Measurements from ENCODE around the gene LEP. TPM values are rescaled to one million over a fixed set of nuclear protein-coding genes. Genes with fewer than 3 reads are reported as not detected.
"Not testable (repeated sequence)": the region's sequence is repeated elsewhere in the genome, so short reads cannot be mapped to it uniquely, and the experiment has no call there.

Gene LEP
- total RNA-seq, 1 donor from 2014 or later: not detected

- peaks cover 5% of the 10 kb centered on the region for H3K27me3 ChIP-seq (ENCODE audit: low read depth)
- ATAC-seq (no peak), DNase-seq (no peak)
These were observed 9.4 kb upstream of the LEP start for GRCh38 chr7:128231677-128232076.

GRCh38 chr7:128233471-128233870, 7.6 kb upstream of the LEP start:
- Histone ChIP-seq H3K4me3 (no peak overlapping the region), H3K9me3 (no peaks in the 10 kb centered on the region), H3K36me3 (no peaks in the 10 kb centered on the region), H3K4me1 (no peaks in the 10 kb centered on the region), H3K27me3 (ENCODE audit: low read depth) (no peaks in the 10 kb centered on the region), H3K27ac (no peak overlapping the region)
- ATAC-seq (no peak), DNase-seq (no peak)
- no peak for TF ChIP-seq CTCF (IDR thresholded peaks at IDR 0.05)
- intact Hi-C loops (cut with DNase I): no loop called here

More at GRCh38 chr7:128231677-128232076, 9.4 kb upstream of the LEP start:
- H3K9me3 ChIP-seq: no peaks in the 10 kb centered on the region
- no peak for TF ChIP-seq CTCF (IDR thresholded peaks at IDR 0.05)
- no peak overlapping the region for H3K27ac ChIP-seq
- intact Hi-C loops (cut with DNase I): no loop called here
- no peaks in the 10 kb centered on the region for H3K36me3 ChIP-seq
- no peaks in the 10 kb centered on the region for H3K4me1 ChIP-seq
- no peak overlapping the region for H3K4me3 ChIP-seq

DNA sequence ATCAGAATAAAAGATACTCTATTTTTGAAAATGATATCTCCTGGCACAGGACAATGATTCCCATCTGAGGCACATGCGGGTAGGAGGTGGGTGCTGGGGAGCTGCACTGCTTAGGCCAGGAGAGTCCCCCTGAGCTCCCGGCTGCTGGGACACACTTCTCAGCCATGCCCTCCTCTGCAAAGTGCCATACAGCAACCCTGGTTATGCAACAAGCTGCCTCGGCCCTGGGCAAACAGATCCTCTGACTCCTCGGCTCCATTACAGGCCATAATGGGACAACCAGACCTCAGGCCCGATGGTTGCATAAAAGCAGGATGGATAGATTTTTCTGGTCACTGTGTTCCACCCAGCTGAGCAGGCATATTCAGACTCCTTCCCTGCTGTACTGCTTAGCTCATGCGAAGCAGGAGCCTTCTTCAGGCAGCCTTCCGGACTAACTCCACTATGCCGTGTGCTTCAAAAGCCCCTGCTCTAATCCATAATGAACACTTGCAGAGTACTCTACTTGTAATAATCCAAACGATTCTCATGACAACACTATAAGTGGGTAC, 6.5 kb upstream of the LEP start:
- no peak for ATAC-seq

GRCh38 chr7:128235471-128235870, 5.6 kb upstream of the LEP start:
- ATAC-seq (no peak), DNase-seq (no peak)
- Histone ChIP-seq H3K36me3 (no peaks in the 10 kb centered on the region), H3K4me3 (no peak overlapping the region), H3K27ac (no peak overlapping the region), H3K9me3 (peaks cover 7% of the 10 kb centered on the region), H3K27me3 (ENCODE audit: low read depth) (peaks cover 8% of the 10 kb centered on the region), H3K4me1 (no peaks in the 10 kb centered on the region)
- intact Hi-C loops (cut with DNase I): no loop called here
- no peak for TF ChIP-seq CTCF (IDR thresholded peaks at IDR 0.05)

More for the DNA sequence above, 6.5 kb upstream of the LEP start:
- Histone ChIP-seq H3K36me3 (no peaks in the 10 kb centered on the region), H3K27ac (no peak overlapping the region), H3K27me3 (ENCODE audit: low read depth) (no peaks in the 10 kb centered on the region), H3K4me1 (no peaks in the 10 kb centered on the region), H3K4me3 (no peak overlapping the region), H3K9me3 (peaks cover 7% of the 10 kb centered on the region)
- no peak for TF ChIP-seq CTCF (IDR thresholded peaks at IDR 0.05)
- intact Hi-C loops (cut with DNase I): no loop called here
- no peak for DNase-seq

- peaks cover 7% of the 10 kb centered on the region for H3K9me3 ChIP-seq
- no peak for TF ChIP-seq CTCF (IDR thresholded peaks at IDR 0.05)
- peak overlapping the region; percentile 56 for H3K27ac ChIP-seq
- ATAC-seq (peak; percentile 33 to 79), DNase-seq (no peak)
- H3K36me3 ChIP-seq: no peaks in the 10 kb centered on the region
- no peak overlapping the region for H3K4me3 ChIP-seq
- peaks cover 24% of the 10 kb centered on the region for H3K27me3 ChIP-seq (ENCODE audit: low read depth)
- intact Hi-C loops (cut with DNase I): no loop called here
- no peaks in the 10 kb centered on the region for H3K4me1 ChIP-seq
These were observed 4.0 kb upstream of the LEP start for GRCh38 chr7:128236924-128237586.

GRCh38 chr7:128239146-128239545, 1.9 kb upstream of the LEP start:
- intact Hi-C loops (cut with DNase I); H3K4me1 ChIP-seq; H3K4me3 ChIP-seq; H3K27ac ChIP-seq; ATAC-seq; H3K36me3 ChIP-seq; H3K9me3 ChIP-seq; DNase-seq: not testable (repeated sequence)
- peaks cover 35% of the 10 kb centered on the region for H3K27me3 ChIP-seq (ENCODE audit: low read depth)

All from lower lobe of right lung (tissue), 2 donors.